HK-2 (cell line): ENCODE data around the gene TPGS1.

Experiments
- DNase-seq: peaks from one replicate; pipeline ENCODE4 v3.0.0-alpha.2; 2018; ENCODE audit not compliant: unreplicated experiment

TPGS1 gene

GRCh38 chr19:495402-496111 lies 11.7 kb upstream of the TPGS1 start:
- no peak for DNase-seq

- no peak for DNase-seq
Measured at GRCh38 chr19:496112-496665, 11.1 kb upstream of the TPGS1 start, which contains the start of gene MADCAM1. Gene MADCAM1 (plus strand): TSS chr19:496486. CDS start chr19:496500, 14 bp downstream.

GRCh38 chr19:496986-497385 lies 10.3 kb upstream of the TPGS1 start:
- DNase-seq: no peak

- DNase-seq: no peak
Measured at GRCh38 chr19:497491-497868, 9.8 kb upstream of the TPGS1 start.

GRCh38 chr19:497869-498510 lies 9.3 kb upstream of the TPGS1 start:
- no peak for DNase-seq

GRCh38 chr19:498511-498891 lies 8.8 kb upstream of the TPGS1 start:
- no peak for DNase-seq

- no peak for DNase-seq
Measured at GRCh38 chr19:498977-499623, 8.2 kb upstream of the TPGS1 start.

- no peak for DNase-seq
Measured at GRCh38 chr19:501646-502045, 5.7 kb upstream of the TPGS1 start.

GRCh38 chr19:504616-505015 lies 2.7 kb upstream of the TPGS1 start:
- no peak for DNase-seq

- peak; percentile 96 for DNase-seq
Measured at GRCh38 chr19:506404-507285, 652 bp upstream of the TPGS1 start.

GRCh38 chr19:508204-509150 lies 1.2 kb downstream of the TPGS1 start:
- no peak for DNase-seq

- DNase-seq: peak; percentile 71
Measured at GRCh38 chr19:510606-511100, 3.4 kb downstream of the TPGS1 start.

- DNase-seq: no peak
Measured at GRCh38 chr19:511101-511851, 4.0 kb downstream of the TPGS1 start.

GRCh38 chr19:512547-513365 lies 5.5 kb downstream of the TPGS1 start:
- DNase-seq: no peak

GRCh38 chr19:513368-514165 lies 6.3 kb downstream of the TPGS1 start:
- DNase-seq: no peak

- DNase-seq: no peak
Measured at GRCh38 chr19:514166-514663, 6.9 kb downstream of the TPGS1 start.

GRCh38 chr19:517721-518597 lies 10.7 kb downstream of the TPGS1 start:
- DNase-seq: no peak
